SK-N-SH (cell line): ENCODE measurements around the gene UNC45A.

Experiments
- NRF1 ChIP-seq: IDR thresholded peaks from 2 replicates; pipeline ENCODE4 v1.6.1; 2012; ENCODE audit warnings: low read depth, mild to moderate bottlenecking, low read length
- TF ChIP-seq, protein P1 (sequence below): fragments of 200-600 bp; sonication (generic); IDR thresholded peaks from 2 replicates; pipeline ENCODE4 v1.6.1; 2017; ENCODE audit warnings: antibody characterized with exemption, mild to moderate bottlenecking, moderate library complexity
- TF ChIP-seq, protein P2 (sequence below): IDR thresholded peaks from 2 replicates; pipeline ENCODE4 v1.6.1; 2012; ENCODE audit warnings: mild to moderate bottlenecking, low read depth, low read length, moderate library complexity

DNA sequence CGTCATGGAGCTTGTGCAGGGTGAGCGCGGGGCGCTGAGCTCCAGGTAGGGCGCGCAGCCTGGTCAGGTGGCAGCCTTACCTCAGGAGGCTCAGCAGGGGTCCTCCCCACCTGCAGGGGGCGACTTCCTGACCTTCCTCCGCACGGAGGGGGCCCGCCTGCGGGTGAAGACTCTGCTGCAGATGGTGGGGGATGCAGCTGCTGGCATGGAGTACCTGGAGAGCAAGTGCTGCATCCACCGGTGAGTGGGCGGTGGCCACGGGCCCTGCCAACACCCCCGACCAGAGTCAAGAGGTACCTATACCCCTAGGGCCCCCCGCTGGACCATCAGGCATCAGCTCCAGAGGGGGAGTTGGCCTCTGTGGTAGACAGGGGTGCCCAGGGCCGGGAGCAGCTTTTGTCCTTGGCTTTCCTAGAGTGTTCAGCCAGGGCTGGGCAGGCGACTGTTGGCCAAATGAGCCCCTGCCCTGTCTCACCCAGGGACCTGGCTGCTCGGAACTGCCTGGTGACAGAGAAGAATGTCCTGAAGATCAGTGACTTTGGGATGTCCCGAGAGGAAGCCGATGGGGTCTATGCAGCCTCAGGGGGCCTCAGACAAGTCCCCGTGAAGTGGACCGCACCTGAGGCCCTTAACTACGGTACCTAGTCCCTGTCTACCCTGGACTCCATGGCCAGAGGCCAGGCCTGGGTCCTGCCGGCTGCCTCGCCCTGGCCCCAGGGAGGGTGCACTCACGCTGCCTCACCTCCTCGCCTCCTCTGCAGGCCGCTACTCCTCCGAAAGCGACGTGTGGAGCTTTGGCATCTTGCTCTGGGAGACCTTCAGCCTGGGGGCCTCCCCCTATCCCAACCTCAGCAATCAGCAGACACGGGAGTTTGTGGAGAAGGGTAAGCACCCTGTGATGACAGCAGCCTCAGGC is 41.7 kb upstream of the UNC45A start:
- TF ChIP-seq, protein P1, sequence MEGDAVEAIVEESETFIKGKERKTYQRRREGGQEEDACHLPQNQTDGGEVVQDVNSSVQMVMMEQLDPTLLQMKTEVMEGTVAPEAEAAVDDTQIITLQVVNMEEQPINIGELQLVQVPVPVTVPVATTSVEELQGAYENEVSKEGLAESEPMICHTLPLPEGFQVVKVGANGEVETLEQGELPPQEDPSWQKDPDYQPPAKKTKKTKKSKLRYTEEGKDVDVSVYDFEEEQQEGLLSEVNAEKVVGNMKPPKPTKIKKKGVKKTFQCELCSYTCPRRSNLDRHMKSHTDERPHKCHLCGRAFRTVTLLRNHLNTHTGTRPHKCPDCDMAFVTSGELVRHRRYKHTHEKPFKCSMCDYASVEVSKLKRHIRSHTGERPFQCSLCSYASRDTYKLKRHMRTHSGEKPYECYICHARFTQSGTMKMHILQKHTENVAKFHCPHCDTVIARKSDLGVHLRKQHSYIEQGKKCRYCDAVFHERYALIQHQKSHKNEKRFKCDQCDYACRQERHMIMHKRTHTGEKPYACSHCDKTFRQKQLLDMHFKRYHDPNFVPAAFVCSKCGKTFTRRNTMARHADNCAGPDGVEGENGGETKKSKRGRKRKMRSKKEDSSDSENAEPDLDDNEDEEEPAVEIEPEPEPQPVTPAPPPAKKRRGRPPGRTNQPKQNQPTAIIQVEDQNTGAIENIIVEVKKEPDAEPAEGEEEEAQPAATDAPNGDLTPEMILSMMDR = peak; percentile 29
- TF ChIP-seq, protein P2, sequence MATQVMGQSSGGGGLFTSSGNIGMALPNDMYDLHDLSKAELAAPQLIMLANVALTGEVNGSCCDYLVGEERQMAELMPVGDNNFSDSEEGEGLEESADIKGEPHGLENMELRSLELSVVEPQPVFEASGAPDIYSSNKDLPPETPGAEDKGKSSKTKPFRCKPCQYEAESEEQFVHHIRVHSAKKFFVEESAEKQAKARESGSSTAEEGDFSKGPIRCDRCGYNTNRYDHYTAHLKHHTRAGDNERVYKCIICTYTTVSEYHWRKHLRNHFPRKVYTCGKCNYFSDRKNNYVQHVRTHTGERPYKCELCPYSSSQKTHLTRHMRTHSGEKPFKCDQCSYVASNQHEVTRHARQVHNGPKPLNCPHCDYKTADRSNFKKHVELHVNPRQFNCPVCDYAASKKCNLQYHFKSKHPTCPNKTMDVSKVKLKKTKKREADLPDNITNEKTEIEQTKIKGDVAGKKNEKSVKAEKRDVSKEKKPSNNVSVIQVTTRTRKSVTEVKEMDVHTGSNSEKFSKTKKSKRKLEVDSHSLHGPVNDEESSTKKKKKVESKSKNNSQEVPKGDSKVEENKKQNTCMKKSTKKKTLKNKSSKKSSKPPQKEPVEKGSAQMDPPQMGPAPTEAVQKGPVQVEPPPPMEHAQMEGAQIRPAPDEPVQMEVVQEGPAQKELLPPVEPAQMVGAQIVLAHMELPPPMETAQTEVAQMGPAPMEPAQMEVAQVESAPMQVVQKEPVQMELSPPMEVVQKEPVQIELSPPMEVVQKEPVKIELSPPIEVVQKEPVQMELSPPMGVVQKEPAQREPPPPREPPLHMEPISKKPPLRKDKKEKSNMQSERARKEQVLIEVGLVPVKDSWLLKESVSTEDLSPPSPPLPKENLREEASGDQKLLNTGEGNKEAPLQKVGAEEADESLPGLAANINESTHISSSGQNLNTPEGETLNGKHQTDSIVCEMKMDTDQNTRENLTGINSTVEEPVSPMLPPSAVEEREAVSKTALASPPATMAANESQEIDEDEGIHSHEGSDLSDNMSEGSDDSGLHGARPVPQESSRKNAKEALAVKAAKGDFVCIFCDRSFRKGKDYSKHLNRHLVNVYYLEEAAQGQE = no peak
- no peak for TF ChIP-seq NRF1
